Breast epithelium (tissue), 4 donors: ENCODE data around the gene PDK2. TPM values are rescaled to one million over a fixed set of nuclear protein-coding genes. Genes with fewer than 3 reads are reported as not detected.
A peak's percentile ranks its signal among the peaks of the same experiment; 100 is the strongest.

ENCODE experiments used
- DNase-seq, 2 donors: peaks; one replicate each; pipeline ENCODE4 v3.0.0-alpha.2; 2019; ENCODE audit warnings: low spot score in 2 of 2
- H3K27ac ChIP-seq, 2 donors: fragments of 200-600 bp; sonication (generic) in 1 of 2; one replicate each; pipeline ENCODE4 v1.5.1; 2016 to 2019; ENCODE audit warnings: mild to moderate bottlenecking in 1 of 2
- H3K27me3 ChIP-seq, 2 donors: fragments of 200-600 bp; sonication (generic) in 1 of 2; one replicate each; pipeline versions ENCODE4 v1.5.1 to v1.6.0; 2017 to 2019; ENCODE audit warnings: control low read depth in 1 of 2, mild to moderate bottlenecking in 1 of 2
- H3K36me3 ChIP-seq: fragments of 200-600 bp; one replicate; pipeline ENCODE4 v1.5.1; 2019
- H3K4me1 ChIP-seq, 2 donors: fragments of 200-600 bp; sonication (generic); one replicate each; pipeline ENCODE4 v1.5.1; 2016 to 2019; ENCODE audit warnings: control low read depth in 1 of 2
- H3K4me3 ChIP-seq, 3 donors: fragments of 200-600 bp; sonication (generic); 1 replicate in 2 of 3; 2 replicates in 1 of 3; pipeline ENCODE4 v1.5.1; 2016 to 2019; ENCODE audit warnings: mild to moderate bottlenecking in 3 of 3, moderate library complexity in 2 of 3
- H3K9me3 ChIP-seq, 2 donors: fragments of 200-600 bp; sonication (generic) in 1 of 2; one replicate each; pipeline ENCODE4 v1.5.1; 2016 to 2019; ENCODE audit warnings: control low read depth in 1 of 2
- CTCF ChIP-seq, 3 donors: fragments of 450-650 bp; IDR thresholded peaks; one replicate each; pipeline ENCODE4 v1.5.1; 2016 to 2017; ENCODE audit warnings: antibody characterized with exemption in 3 of 3, mild to moderate bottlenecking in 3 of 3, moderate library complexity in 3 of 3
- POLR2A ChIP-seq: fragments of 450-650 bp; IDR thresholded peaks from one replicate; pipeline ENCODE4 v1.6.1; 2016; ENCODE audit warnings: antibody characterized with exemption, mild to moderate bottlenecking, moderate library complexity
- POLR2AphosphoS5 ChIP-seq, 3 donors: sonication (generic); formaldehyde crosslinking; IDR thresholded peaks; one replicate each; pipeline ENCODE4 v1.6.1; 2017; ENCODE audit warnings: antibody characterized with exemption in 3 of 3
- intact Hi-C: fragments of 100-400 bp; cut with DNase I; formaldehyde crosslinking; loops from one replicate; pipeline ENCODE4 v1.15.1; 2023; ENCODE audit warnings: low total_unique reads
- total RNA-seq, 3 donors: library from RNA; depleted of rRNA; stranded (reverse); fragments of >200 nt; gene quantifications; one replicate each; pipeline ENCODE4 v1.1.0, GENCODE V29; 2016

Gene PDK2
- total RNA-seq, 3 donors from 2014 or later, result 28.2 to 53.4 (median 30.5) TPM

- intact Hi-C loops, result loop anchor here (2.0 kb wide), 1 partner anchor 66 kb away; no protein-coding TSS in a partner anchor
- no peaks in the 10 kb centered on the region for H3K27me3 ChIP-seq
- peaks cover 7 to 33% of the 10 kb centered on the region in 2 donors for H3K4me1 ChIP-seq
These were observed 57.6 kb downstream of the PDK2 start for GRCh38 chr17:50152736-50153135.

DNA sequence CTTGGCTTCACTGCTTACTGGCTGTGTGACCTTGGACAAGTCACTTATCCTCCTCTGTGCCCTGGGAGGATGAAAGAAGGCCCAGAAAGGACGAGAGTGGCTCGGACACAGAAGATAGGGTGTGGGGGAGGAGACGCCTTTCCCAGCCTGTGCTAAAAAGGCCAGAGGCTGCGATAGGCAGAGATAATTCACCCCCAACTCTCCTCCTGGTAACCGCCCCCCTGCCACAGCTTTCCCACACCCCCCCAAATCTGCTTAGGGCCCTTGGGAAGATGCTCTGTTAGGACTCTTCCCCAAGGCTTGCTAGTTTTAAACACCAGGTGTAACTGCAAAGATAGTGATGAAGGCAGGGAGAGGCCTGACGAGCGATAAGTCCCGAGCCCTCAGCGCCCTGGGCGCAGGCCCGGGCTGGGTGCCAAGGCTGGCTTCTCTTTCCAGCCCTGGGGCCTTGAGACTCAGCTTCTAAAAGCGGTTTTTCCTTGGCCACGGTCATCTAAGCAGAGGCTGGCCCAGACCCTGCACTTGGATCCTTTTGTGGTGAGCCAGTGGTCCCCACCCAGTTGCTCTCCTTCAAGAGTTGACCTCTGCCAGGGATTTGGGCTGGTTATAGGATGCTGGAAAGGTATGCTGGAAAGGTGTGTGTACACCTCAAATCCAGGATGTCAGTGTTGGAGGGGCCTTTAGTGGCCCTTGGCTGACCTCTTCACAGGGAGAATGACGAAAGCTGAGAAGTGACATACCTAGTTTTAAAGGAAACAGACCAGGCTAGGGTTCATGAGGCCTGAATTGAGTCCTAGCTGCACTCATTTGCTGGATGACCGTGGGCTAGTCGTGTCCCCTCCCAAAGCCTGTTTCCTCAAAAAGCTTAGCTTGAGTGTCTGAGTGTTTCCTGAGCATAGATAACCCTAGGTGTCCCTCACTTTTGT lies 58.8 kb downstream of the PDK2 start:
- intact Hi-C loops, result loop anchor here (2.0 kb wide), 1 partner anchor 67 kb away; no protein-coding TSS in a partner anchor
- Histone ChIP-seq H3K9me3 (no peaks in the 10 kb centered on the region), H3K4me1 (peaks cover 7 to 28% of the 10 kb centered on the region in 2 donors), H3K4me3 (no peak overlapping the region), H3K36me3 (no peaks in the 10 kb centered on the region), H3K27ac (peak overlapping the region; percentile 88 to 94), H3K27me3 (no peaks in the 10 kb centered on the region)
- peak in 1 of 2 donors; percentile 60 for DNase-seq
- TF ChIP-seq CTCF (IDR thresholded peaks at IDR 0.05) (no peak), POLR2AphosphoS5 (IDR thresholded peaks at IDR 0.05) (no peak), POLR2A (no peak)

More at GRCh38 chr17:50152736-50153135, 57.6 kb downstream of the PDK2 start:
- Histone ChIP-seq H3K4me3 (peak overlapping the region in 1 of 3 donors; percentile 90), H3K9me3 (no peaks in the 10 kb centered on the region), H3K27ac (peak overlapping the region; percentile 88 to 94), H3K36me3 (no peaks in the 10 kb centered on the region)
- DNase-seq, result no peak
- no peak for TF ChIP-seq POLR2AphosphoS5 (IDR thresholded peaks at IDR 0.05)
- TF ChIP-seq POLR2A, result no peak
- no peak for TF ChIP-seq CTCF (IDR thresholded peaks at IDR 0.05)

DNA sequence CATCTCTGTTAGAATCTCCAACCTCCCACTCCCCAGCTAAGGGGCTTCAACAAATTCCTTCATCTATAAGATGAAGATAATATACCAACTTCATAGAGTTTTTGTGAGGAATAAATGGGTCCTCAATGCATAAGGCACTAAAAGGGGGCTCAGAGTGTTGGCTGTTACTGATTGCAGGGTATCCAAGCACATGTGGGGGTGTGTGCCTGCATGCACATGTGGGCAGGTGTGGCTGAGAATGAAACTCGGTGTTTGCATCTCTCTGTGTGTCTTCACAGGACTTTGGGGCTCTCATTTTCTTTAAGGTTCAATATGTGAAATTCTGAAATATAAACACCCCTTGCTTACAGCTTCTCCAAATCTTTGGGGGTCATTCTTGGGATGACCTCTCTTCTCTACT lies 59.5 kb downstream of the PDK2 start:
- no peak overlapping the region for H3K4me3 ChIP-seq
- no peak for TF ChIP-seq POLR2AphosphoS5 (IDR thresholded peaks at IDR 0.05)
- TF ChIP-seq POLR2A, result no peak
- TF ChIP-seq CTCF (IDR thresholded peaks at IDR 0.05), result no peak
- H3K4me1 ChIP-seq, result peaks cover 7 to 28% of the 10 kb centered on the region in 2 donors
- H3K9me3 ChIP-seq, result no peaks in the 10 kb centered on the region
- intact Hi-C loops, result no loop called here
- peak overlapping the region; percentile 88 to 94 for H3K27ac ChIP-seq
- DNase-seq, result no peak
- no peaks in the 10 kb centered on the region for H3K27me3 ChIP-seq
- H3K36me3 ChIP-seq, result no peaks in the 10 kb centered on the region

- intact Hi-C loops, result no loop called here
- Histone ChIP-seq H3K36me3 (no peaks in the 10 kb centered on the region), H3K4me3 (no peak overlapping the region), H3K27ac (peak overlapping the region; percentile 88 to 94), H3K27me3 (no peaks in the 10 kb centered on the region), H3K9me3 (no peaks in the 10 kb centered on the region), H3K4me1 (peaks cover 7 to 28% of the 10 kb centered on the region in 2 donors)
- TF ChIP-seq CTCF (IDR thresholded peaks at IDR 0.05), result no peak
- no peak for TF ChIP-seq POLR2A
- TF ChIP-seq POLR2AphosphoS5 (IDR thresholded peaks at IDR 0.05), result no peak
- DNase-seq, result no peak
These were observed 60.1 kb downstream of the PDK2 start for GRCh38 chr17:50155115-50155819.
